ENCODE measurements around the gene MKNK2. TPM values are rescaled to one million over a fixed set of nuclear protein-coding genes. Genes with fewer than 3 reads are reported as not detected.

The MKNK2 gene
- total RNA-seq, 1 experiment from 2014 or later, result 96.8 TPM

GRCh38 chr19:1997353-1998233 lies 53.5 kb downstream of the MKNK2 start:
- no peak overlapping the region for H2AFZ ChIP-seq (ENCODE audit: low read length)
- H3K4me3 ChIP-seq (ENCODE audit: low read length), result no peak overlapping the region
- no peak for ATAC-seq
- ChIA-PET POLR2A (ENCODE audit: unreplicated experiment) (no interaction called here), CTCF (no interaction called here)
- no TSS peak for BruUV-seq (replicated peaks)
- H3F3A ChIP-seq (ENCODE audit: low read length, unreplicated experiment), result no peaks in the 10 kb centered on the region
- no peaks in the 10 kb centered on the region for H3K9me3 ChIP-seq (ENCODE audit: low read length)
- H3K79me2 ChIP-seq (ENCODE audit: low read length), result no peaks in the 10 kb centered on the region
- TF ChIP-seq CTCF (conservative IDR thresholded peaks at IDR 0.05; ENCODE audit: low read depth, low read length), result no peak
- TF ChIP-seq EZH2phosphoT487 (IDR thresholded peaks at IDR 0.05; ENCODE audit: borderline replicate concordance, low read length), result no peak
- no peak for TF ChIP-seq EZH2 (IDR thresholded peaks at IDR 0.05; ENCODE audit: low read length, unreplicated experiment)
- H3K27ac ChIP-seq (ENCODE audit: low read length), result no peak overlapping the region
- DNase-seq, result no peak
- H4K20me1 ChIP-seq (ENCODE audit: low read length), result no peaks in the 10 kb centered on the region
- H3K9ac ChIP-seq (ENCODE audit: low read length), result no peak overlapping the region
- no peaks in the 10 kb centered on the region for H3K9me2 ChIP-seq (replicated peaks; ENCODE audit: low read length)
- no peak overlapping the region for H3K4me2 ChIP-seq (ENCODE audit: low read length)
- intact Hi-C loops (cut with micrococcal nuclease), result no loop called here
- peaks cover 5% of the 10 kb centered on the region for H3K36me3 ChIP-seq (ENCODE audit: low read depth, low read length)
- H3K4me1 ChIP-seq (ENCODE audit: insufficient read depth, low read length), result no peaks in the 10 kb centered on the region
- H3K27me3 ChIP-seq (ENCODE audit: low read length), result no peaks in the 10 kb centered on the region

- Histone ChIP-seq H3K27me3 (ENCODE audit: low read length) (no peaks in the 10 kb centered on the region), H3K4me2 (ENCODE audit: low read length) (no peak overlapping the region), H4K20me1 (ENCODE audit: low read length) (no peaks in the 10 kb centered on the region), H3F3A (ENCODE audit: low read length, unreplicated experiment) (no peaks in the 10 kb centered on the region), H3K36me3 (ENCODE audit: low read depth, low read length) (peaks cover 10% of the 10 kb centered on the region), H3K9me2 (replicated peaks; ENCODE audit: low read length) (no peaks in the 10 kb centered on the region), H3K79me2 (ENCODE audit: low read length) (no peaks in the 10 kb centered on the region), H3K27ac (ENCODE audit: low read length) (no peak overlapping the region), H3K4me1 (ENCODE audit: insufficient read depth, low read length) (no peaks in the 10 kb centered on the region), H3K4me3 (ENCODE audit: low read length) (no peak overlapping the region), H3K9me3 (ENCODE audit: low read length) (no peaks in the 10 kb centered on the region), H3K9ac (ENCODE audit: low read length) (no peak overlapping the region), H2AFZ (ENCODE audit: low read length) (no peak overlapping the region)
- intact Hi-C loops (cut with micrococcal nuclease), result no loop called here
- POLR2A ChIA-PET (ENCODE audit: unreplicated experiment), result no interaction called here
- no TSS peak for BruUV-seq (replicated peaks)
- no peak for TF ChIP-seq CTCF (conservative IDR thresholded peaks at IDR 0.05; ENCODE audit: low read depth, low read length)
- no peak for TF ChIP-seq EZH2 (IDR thresholded peaks at IDR 0.05; ENCODE audit: low read length, unreplicated experiment)
- no peak for TF ChIP-seq EZH2phosphoT487 (IDR thresholded peaks at IDR 0.05; ENCODE audit: borderline replicate concordance, low read length)
- CTCF ChIA-PET, result no interaction called here
- peak; percentile 50; the same call in 1 of the 2 replicates for ATAC-seq
- DNase-seq, result peak; percentile 13
These were observed 58.2 kb downstream of the MKNK2 start for GRCh38 chr19:1992759-1993260.
